ENCODE measurements around the gene CTTNBP2. TPM values are rescaled to one million over a fixed set of nuclear protein-coding genes. Genes with fewer than 3 reads are reported as not detected.

Gene CTTNBP2
- total RNA-seq, 1 donor from 2014 or later, result 9.9 TPM

DNA sequence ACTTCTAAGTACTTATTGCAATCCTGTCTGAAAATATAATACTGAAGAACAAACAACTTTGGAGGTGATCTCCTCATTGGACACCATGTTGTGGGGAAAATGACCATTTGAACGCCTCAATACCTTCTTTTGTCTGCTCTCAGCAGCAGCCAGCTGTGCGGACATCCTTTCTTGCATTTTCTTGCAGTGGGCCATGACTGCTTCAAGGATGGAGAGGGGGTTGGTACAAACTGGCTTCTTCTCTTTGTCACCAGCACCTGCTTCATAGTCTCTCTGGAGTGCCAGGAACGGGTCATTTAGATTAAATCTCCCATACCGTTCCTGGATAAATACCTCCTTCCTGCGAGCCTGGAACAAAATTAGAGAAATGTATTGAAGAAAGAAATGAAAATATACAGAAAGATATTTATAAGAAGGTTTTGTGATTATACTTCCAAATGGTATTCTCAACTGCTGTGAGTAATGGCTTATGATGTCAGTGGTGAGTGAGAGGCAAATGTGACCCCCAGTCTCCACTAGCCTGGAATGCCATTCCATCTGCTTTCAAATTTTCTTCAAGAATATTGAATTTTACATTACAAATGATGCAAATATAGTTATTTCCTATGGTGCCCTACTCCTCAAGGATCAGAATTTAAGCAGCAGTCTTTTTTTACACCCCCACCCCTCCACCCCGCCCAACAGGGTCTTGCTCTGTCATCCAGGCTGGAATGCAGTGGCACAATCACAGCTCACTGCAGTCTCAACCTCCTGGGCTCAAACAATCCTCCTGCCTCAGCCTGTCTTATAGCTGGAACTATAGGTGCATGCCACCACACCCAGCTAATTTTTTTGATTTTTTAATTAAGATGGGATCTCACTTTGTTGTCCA, 62.4 kb downstream of the CTTNBP2 start:
- Mint-ChIP-seq H3K27me3 (ENCODE audit: low read depth) (no peaks in the 10 kb centered on the region), H3K36me3 (ENCODE audit: low read depth) (no peaks in the 10 kb centered on the region), H3K9me3 (no peaks in the 10 kb centered on the region), H3K27ac (ENCODE audit: unreplicated experiment) (no peak overlapping the region), H3K4me1 (peaks cover 13% of the 10 kb centered on the region), H3K4me3 (no peak overlapping the region)
- no peak for DNase-seq (ENCODE audit: low read depth, low spot score)
- TF ChIP-seq, protein P1, sequence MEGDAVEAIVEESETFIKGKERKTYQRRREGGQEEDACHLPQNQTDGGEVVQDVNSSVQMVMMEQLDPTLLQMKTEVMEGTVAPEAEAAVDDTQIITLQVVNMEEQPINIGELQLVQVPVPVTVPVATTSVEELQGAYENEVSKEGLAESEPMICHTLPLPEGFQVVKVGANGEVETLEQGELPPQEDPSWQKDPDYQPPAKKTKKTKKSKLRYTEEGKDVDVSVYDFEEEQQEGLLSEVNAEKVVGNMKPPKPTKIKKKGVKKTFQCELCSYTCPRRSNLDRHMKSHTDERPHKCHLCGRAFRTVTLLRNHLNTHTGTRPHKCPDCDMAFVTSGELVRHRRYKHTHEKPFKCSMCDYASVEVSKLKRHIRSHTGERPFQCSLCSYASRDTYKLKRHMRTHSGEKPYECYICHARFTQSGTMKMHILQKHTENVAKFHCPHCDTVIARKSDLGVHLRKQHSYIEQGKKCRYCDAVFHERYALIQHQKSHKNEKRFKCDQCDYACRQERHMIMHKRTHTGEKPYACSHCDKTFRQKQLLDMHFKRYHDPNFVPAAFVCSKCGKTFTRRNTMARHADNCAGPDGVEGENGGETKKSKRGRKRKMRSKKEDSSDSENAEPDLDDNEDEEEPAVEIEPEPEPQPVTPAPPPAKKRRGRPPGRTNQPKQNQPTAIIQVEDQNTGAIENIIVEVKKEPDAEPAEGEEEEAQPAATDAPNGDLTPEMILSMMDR (conservative IDR thresholded peaks at IDR 0.05), result no peak

DNA sequence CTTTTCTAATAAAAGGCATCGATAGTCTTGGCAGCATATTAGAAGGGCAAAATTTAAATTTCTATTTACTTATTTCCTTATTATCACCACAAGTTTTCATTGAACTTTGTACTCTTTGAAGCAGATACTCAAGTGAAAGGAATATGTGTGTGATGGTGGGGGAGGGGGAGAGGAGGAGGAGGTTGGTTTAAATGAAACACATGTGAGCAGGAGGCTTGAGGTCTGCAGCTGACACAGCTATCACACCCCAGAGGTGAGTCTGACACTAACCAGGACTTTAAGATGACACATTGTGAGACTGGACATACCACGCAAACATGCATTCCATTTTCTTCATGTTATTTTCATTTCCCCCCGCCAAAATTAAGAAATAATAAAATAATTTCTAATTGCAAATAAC, 63.3 kb downstream of the CTTNBP2 start:
- Mint-ChIP-seq H3K36me3 (ENCODE audit: low read depth) (no peaks in the 10 kb centered on the region), H3K9me3 (no peaks in the 10 kb centered on the region), H3K4me1 (peaks cover 13% of the 10 kb centered on the region), H3K27me3 (ENCODE audit: low read depth) (no peaks in the 10 kb centered on the region), H3K27ac (ENCODE audit: unreplicated experiment) (no peak overlapping the region), H3K4me3 (no peak overlapping the region)
- TF ChIP-seq, protein P1 (conservative IDR thresholded peaks at IDR 0.05), result no peak
- no peak for DNase-seq (ENCODE audit: low read depth, low spot score)

DNA sequence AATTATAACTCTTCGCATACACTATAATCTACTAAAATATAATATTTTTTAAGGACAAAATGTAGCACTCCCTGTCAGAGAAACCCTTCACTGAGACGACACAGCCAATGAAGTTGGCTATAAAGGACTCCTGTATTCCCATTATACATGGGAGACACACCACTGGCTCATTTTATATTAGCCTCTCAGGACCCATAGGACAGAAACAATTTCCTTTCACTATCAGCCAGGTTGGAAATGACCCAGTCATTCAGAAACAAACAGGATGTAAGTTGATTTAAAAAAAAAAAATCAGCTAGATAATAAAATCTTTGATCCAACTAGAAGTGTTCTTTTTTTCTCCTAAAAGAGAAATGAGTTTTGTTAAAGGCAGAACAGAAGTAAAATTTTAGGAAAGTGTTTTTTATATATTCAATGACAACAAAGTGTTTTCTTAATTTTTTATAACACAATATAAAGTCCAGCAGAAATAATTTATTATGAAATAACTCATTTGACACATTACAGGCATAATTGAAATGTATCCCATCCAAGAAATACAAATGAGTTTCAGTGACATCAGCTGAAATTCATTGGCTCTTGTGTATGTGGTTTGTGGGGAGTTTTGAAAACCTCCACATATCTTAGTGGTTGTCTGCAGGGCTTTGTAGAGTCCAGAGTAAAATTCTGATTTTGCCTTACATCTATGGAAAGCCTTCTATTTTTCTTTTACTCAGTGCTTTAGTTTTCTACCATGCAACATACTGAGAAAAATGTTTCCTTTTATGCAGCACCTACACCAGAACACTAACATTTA, 64.1 kb downstream of the CTTNBP2 start:
- DNase-seq (ENCODE audit: low read depth, low spot score), result no peak
- H3K9me3 Mint-ChIP-seq, result no peaks in the 10 kb centered on the region
- TF ChIP-seq, protein P1 (conservative IDR thresholded peaks at IDR 0.05), result no peak
- H3K4me3 Mint-ChIP-seq, result no peak overlapping the region
- H3K36me3 Mint-ChIP-seq (ENCODE audit: low read depth), result no peaks in the 10 kb centered on the region
- H3K27me3 Mint-ChIP-seq (ENCODE audit: low read depth), result no peaks in the 10 kb centered on the region
- peaks cover 13% of the 10 kb centered on the region for H3K4me1 Mint-ChIP-seq
- H3K27ac Mint-ChIP-seq (ENCODE audit: unreplicated experiment), result no peak overlapping the region

DNA sequence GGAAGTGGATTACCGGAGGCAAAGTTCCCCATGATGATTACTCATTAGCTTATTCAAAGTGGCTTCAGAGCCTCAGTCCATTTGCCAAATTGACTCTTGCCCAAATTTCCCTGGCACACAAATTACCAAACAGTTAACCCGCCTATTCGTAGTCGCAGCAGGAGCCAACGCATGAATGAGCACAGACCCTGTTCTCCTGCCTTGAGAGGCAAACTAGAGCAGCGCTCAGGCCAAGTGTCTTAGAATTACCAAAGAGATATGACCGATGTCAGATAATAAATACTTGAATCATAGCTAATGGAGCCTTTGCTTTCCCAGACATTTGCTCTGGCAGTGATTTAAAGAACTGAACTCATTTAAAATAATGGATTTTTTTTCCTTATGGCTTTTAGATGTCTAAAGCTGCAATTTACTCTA, 64.9 kb downstream of the CTTNBP2 start:
- peaks cover 13% of the 10 kb centered on the region for H3K4me1 Mint-ChIP-seq
- no peaks in the 10 kb centered on the region for H3K27me3 Mint-ChIP-seq (ENCODE audit: low read depth)
- no peak for DNase-seq (ENCODE audit: low read depth, low spot score)
- H3K27ac Mint-ChIP-seq (ENCODE audit: unreplicated experiment), result no peak overlapping the region
- no peaks in the 10 kb centered on the region for H3K9me3 Mint-ChIP-seq
- TF ChIP-seq, protein P1 (conservative IDR thresholded peaks at IDR 0.05), result no peak
- no peak overlapping the region for H3K4me3 Mint-ChIP-seq
- no peaks in the 10 kb centered on the region for H3K36me3 Mint-ChIP-seq (ENCODE audit: low read depth)

DNA sequence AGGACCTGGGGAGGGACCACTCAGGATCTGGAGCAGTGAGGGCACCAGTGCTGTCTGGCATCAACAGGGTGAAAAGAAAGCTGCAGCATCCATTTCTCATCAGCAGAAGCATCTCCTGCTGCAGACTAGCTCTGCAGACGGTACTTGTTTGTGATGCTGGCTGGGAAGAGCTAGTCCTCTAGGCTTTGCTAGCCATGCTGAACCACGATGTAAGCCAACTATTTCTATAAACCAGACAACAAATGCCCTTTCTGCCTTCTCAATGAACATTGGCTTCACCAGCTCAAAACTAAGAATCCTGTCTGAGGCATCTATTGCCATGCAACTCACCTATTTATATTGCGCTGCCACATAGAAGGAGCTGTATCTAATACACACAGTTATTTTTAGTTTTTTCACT, 65.6 kb downstream of the CTTNBP2 start:
- H3K27ac Mint-ChIP-seq (ENCODE audit: unreplicated experiment), result no peak overlapping the region
- no peaks in the 10 kb centered on the region for H3K9me3 Mint-ChIP-seq
- TF ChIP-seq, protein P1 (conservative IDR thresholded peaks at IDR 0.05), result no peak
- peaks cover 13% of the 10 kb centered on the region for H3K4me1 Mint-ChIP-seq
- H3K4me3 Mint-ChIP-seq, result no peak overlapping the region
- no peak for DNase-seq (ENCODE audit: low read depth, low spot score)
- no peaks in the 10 kb centered on the region for H3K36me3 Mint-ChIP-seq (ENCODE audit: low read depth)
- H3K27me3 Mint-ChIP-seq (ENCODE audit: low read depth), result no peaks in the 10 kb centered on the region
